Epithelial cell of esophagus (primary cell): ENCODE data around the gene ST8SIA2.

Source experiments
- DNase-seq: peaks from one replicate; pipeline ENCODE4 v3.0.0; 2010; ENCODE audit warnings: low read depth
- H3K4me3 ChIP-seq: 2 replicates; pipeline ENCODE4 v1.5.1; 2011; ENCODE audit warnings: mild to moderate bottlenecking, low read length, control low read depth
- CTCF ChIP-seq: IDR thresholded peaks from 2 replicates; pipeline ENCODE4 v1.5.1; 2011; ENCODE audit warnings: low read depth, mild to moderate bottlenecking, low read length, control low read depth, inconsistent platforms; ENCODE audit not compliant: insufficient read depth; ENCODE audit errors: missing control alignments

ST8SIA2 gene

GRCh38 chr15:92449476-92449875, 55.8 kb downstream of the ST8SIA2 start:
- H3K4me3 ChIP-seq: no peak overlapping the region
- no peak for TF ChIP-seq CTCF
- DNase-seq: peak; percentile 13

- H3K4me3 ChIP-seq: no peak overlapping the region
- no peak for TF ChIP-seq CTCF
- DNase-seq: peak; percentile 5
Measured at GRCh38 chr15:92451225-92451825, 57.6 kb downstream of the ST8SIA2 start.

- no peak for DNase-seq
- no peak for TF ChIP-seq CTCF
- H3K4me3 ChIP-seq: no peak overlapping the region
Measured at GRCh38 chr15:92452143-92452542, 58.5 kb downstream of the ST8SIA2 start.

DNA sequence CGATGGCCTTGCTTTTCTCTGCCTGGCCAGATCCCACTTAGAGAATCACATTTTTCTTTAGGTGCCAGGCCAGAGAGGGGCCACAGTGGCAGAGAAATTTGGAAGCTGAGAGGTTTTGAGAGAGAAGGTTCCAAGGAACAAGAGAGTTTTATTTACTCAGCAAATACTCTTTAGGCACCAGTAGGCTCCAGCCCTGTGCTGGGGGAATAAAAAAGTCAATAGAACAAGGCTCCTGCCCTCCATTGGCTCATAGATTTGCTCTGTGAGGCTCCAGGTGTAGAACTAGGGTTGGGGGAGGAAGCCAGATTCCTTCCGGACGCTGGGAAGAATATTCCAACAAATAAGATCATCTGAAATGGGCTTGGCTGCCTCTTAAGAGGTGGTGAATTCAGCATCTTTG, 59.9 kb downstream of the ST8SIA2 start:
- no peak overlapping the region for H3K4me3 ChIP-seq
- TF ChIP-seq CTCF: no peak
- DNase-seq: no peak

DNA sequence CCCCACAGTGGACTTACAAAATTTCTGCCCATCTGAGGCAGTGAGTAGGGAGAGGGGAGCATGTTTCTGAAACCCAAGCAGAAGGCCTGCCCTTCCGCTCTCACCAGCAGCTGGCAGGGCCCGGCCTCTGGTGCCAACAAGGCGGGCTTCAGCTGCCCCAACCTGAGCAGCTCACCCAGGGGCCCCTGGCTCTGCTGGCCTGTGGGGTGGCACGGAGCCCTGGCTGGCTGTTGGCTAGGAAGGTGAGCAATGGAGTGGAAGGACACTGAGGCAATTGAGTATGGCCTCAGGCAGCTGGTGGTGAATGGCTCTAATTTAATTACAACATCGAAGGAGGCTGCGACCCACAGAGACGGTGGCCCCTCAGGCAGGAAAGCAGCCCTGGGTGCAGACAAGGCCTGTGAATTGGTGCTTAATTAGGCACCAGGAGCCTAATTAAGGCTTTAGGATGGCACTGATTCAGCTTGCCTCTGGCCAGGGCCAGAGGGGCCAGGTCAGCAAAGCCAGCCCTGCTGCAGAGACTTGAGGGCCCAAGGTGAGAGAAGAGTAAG, 60.9 kb downstream of the ST8SIA2 start:
- no peak for TF ChIP-seq CTCF
- H3K4me3 ChIP-seq: no peak overlapping the region
- DNase-seq: no peak

DNA sequence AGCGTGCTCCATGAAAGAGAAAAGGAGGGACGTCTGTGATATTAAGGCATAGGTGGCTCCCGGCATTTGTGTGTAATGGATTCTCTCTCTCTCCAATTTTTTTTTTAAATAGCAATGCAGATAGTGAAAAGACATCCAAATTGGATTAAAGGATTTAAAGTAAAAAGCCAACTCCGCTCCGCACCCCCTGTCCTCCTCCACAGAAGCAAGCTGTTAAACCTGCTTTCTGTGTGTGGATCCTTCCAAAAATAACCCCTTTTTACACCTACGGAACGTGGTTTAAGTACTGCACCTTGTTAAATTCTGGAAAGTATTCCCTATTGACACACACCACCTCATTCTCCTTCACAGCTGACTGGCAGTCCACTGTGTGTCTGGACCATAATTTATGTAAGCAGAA, 61.6 kb downstream of the ST8SIA2 start:
- no peak for DNase-seq
- no peak overlapping the region for H3K4me3 ChIP-seq
- TF ChIP-seq CTCF: no peak

- H3K4me3 ChIP-seq: no peak overlapping the region
- DNase-seq: no peak
- no peak for TF ChIP-seq CTCF
Measured at GRCh38 chr15:92457471-92458041, 63.9 kb downstream of the ST8SIA2 start.
